Activated CD4-positive, alpha-beta T cell treated with anti-CD3 and anti-CD28 coated beads for 36 hours (primary cell): ENCODE measurements around the gene IVD. TPM values are rescaled to one million over a fixed set of nuclear protein-coding genes. Genes with fewer than 3 reads are reported as not detected.

Experiments used
- ATAC-seq: fragments of 200-7000 bp; cut with Tn5 transposase; one replicate; pipeline ENCODE4 v1.10.0; 2021; ENCODE audit warnings: mild to moderate bottlenecking, moderate library complexity
- CTCF ChIA-PET: fragments of 350-600 bp; sonication (Branson Sonifier 250); formaldehyde crosslinking; loops from one replicate; lab custom pipeline; 2021; ENCODE audit warnings: antibody characterized with exemption; lab: Charles Lee
- POLR2A ChIA-PET: fragments of 350-600 bp; sonication (Branson Sonifier 250); formaldehyde crosslinking; loops from one replicate; lab custom pipeline; 2021; ENCODE audit warnings: antibody characterized with exemption, inconsistent platforms; lab: Charles Lee
- DNase-seq: peaks from one replicate; pipeline ENCODE4 v3.0.0-alpha.2; 2020
- H3K27ac Mint-ChIP-seq: one replicate; pipeline ENCODE4 v1.8.0; 2021; ENCODE audit warnings: mixed read lengths
- H3K27me3 Mint-ChIP-seq: one replicate; pipeline ENCODE4 v1.8.0; 2021; ENCODE audit warnings: mixed read lengths
- H3K36me3 Mint-ChIP-seq: one replicate; pipeline ENCODE4 v1.8.0; 2021; ENCODE audit warnings: low read depth, mixed read lengths
- H3K4me1 Mint-ChIP-seq: one replicate; pipeline ENCODE4 v1.8.0; 2021; ENCODE audit warnings: mixed read lengths
- H3K4me3 Mint-ChIP-seq: one replicate; pipeline ENCODE4 v1.8.0; 2021; ENCODE audit warnings: mild to moderate bottlenecking, moderate library complexity, mixed read lengths
- H3K9me3 Mint-ChIP-seq: one replicate; pipeline ENCODE4 v1.8.0; 2021; ENCODE audit warnings: low read depth, mixed read lengths
- intact Hi-C, 2 experiments: fragments of 100-400 bp; cut with DNase I in 1 of 2; cut with micrococcal nuclease in 1 of 2; formaldehyde crosslinking; loops; one replicate each; pipeline versions ENCODE4 v1.14.2 to v1.15.1; 2022 to 2024; cut with DNase I, micrococcal nuclease
- total RNA-seq, 2 experiments: library from RNA; stranded (reverse); gene quantifications; one replicate each; pipeline ENCODE4 v1.2.3, GENCODE V29; 2021

Gene IVD
- total RNA-seq, 2 experiments from 2014 or later, result 30.8 to 46.2 TPM

DNA sequence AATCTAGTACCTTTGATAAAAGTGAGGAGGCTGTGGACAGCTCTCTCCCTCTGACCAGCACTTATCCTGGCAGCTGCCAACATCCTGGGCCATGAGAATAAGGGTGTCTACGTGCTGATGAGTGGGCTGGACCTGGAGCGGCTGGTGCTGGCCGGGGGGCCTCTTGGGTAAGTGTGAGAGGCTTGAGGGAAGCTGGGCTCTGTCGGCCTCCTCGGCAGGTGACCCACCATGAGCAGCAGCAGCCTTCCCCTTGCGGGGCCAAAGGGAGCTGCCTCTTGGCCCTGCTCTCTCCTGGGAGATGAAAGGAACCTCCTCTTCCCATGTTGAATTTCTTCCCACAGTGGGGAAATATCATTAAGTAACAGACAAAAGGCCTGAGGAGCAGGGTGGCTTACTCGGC is 9.2 kb downstream of the IVD start:
- Mint-ChIP-seq H3K4me1 (peaks cover 4% of the 10 kb centered on the region), H3K27ac (no peak overlapping the region), H3K27me3 (no peaks in the 10 kb centered on the region), H3K36me3 (peaks cover 46% of the 10 kb centered on the region), H3K9me3 (no peaks in the 10 kb centered on the region), H3K4me3 (no peak overlapping the region)
- ATAC-seq (no peak), DNase-seq (no peak)
- POLR2A ChIA-PET, result no interaction called here
- intact Hi-C loops, result no loop called here
- CTCF ChIA-PET, result interaction anchor here (0.8 to 2.0 kb wide), 7 partner anchors 9 to 92 kb away, joined by 3 to 4 read pairs (median 4); partner anchors contain the start of genes INAFM2 and IVD

DNA sequence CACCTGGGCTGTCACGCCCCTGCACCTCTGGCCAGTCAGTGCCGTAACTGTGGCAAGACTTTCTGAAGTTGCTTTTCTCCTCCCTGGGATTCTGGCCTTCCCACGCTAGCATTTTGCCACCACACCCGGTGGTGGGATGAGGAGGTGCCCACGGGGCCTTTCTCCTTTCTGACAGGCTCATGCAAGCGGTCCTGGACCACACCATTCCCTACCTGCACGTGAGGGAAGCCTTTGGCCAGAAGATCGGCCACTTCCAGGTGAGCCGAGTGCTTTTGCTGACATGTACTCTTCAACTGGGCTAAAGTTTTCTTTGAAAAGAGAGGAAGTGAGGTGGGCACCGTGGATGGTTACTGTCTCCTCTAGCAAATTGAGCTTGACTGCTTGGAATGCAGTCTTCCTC is 9.6 kb downstream of the IVD start:
- ATAC-seq (no peak), DNase-seq (no peak)
- H3K27me3 Mint-ChIP-seq, result no peaks in the 10 kb centered on the region
- peaks cover 1% of the 10 kb centered on the region for H3K4me1 Mint-ChIP-seq
- H3K4me3 Mint-ChIP-seq, result no peak overlapping the region
- no peaks in the 10 kb centered on the region for H3K9me3 Mint-ChIP-seq
- peaks cover 42% of the 10 kb centered on the region for H3K36me3 Mint-ChIP-seq
- no peak overlapping the region for H3K27ac Mint-ChIP-seq
- intact Hi-C loops, result no loop called here
- ChIA-PET POLR2A (no interaction called here), CTCF (interaction anchor here (0.8 to 2.0 kb wide), 5 partner anchors 10 to 102 kb away, joined by 3 to 4 read pairs (median 3); partner anchors contain the start of genes INAFM2 and IVD)

DNA sequence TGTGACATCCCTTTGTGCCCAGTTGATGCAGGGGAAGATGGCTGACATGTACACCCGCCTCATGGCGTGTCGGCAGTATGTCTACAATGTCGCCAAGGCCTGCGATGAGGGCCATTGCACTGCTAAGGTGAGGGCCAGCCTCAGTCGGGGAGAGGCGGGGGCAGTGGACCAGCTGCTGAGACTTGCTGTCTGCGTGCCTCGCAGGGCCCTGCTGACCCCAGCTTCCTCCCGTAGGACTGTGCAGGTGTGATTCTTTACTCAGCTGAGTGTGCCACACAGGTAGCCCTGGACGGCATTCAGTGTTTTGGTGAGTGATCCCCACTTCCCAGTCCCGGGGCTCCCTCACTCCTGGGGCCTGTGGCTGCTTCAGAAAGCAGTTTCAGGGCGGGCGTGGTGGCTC is 10.5 kb downstream of the IVD start:
- ChIA-PET CTCF (interaction anchor here (0.8 to 1.0 kb wide), 2 partner anchors 10 to 103 kb away, joined by 3 to 4 read pairs; partner anchors contain the start of gene IVD), POLR2A (no interaction called here)
- peaks cover under 1% of the 10 kb centered on the region for H3K4me1 Mint-ChIP-seq
- no peaks in the 10 kb centered on the region for H3K9me3 Mint-ChIP-seq
- H3K4me3 Mint-ChIP-seq, result no peak overlapping the region
- H3K27me3 Mint-ChIP-seq, result no peaks in the 10 kb centered on the region
- H3K27ac Mint-ChIP-seq, result no peak overlapping the region
- intact Hi-C loops, result no loop called here
- ATAC-seq, result no peak
- peaks cover 34% of the 10 kb centered on the region for H3K36me3 Mint-ChIP-seq
- no peak for DNase-seq

DNA sequence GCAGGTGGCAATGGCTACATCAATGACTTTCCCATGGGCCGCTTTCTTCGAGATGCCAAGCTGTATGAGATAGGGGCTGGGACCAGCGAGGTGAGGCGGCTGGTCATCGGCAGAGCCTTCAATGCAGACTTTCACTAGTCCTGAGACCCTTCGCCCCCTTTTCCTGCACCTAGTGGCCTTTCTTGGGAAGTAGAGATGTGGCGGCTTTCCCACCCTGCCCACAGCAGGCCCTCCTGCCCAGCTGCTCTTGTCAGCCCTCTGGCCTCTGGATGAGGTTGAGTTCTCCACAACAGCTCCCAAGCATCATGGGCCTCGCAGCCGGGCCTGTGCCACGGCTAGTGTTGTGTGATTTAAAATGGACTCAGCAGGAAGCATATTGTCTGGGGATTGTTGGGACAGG is 12.5 kb downstream of the IVD start:
- no peak overlapping the region for H3K27ac Mint-ChIP-seq
- H3K9me3 Mint-ChIP-seq, result no peaks in the 10 kb centered on the region
- H3K27me3 Mint-ChIP-seq, result no peaks in the 10 kb centered on the region
- H3K4me3 Mint-ChIP-seq, result no peak overlapping the region
- no peak for DNase-seq
- H3K4me1 Mint-ChIP-seq, result no peaks in the 10 kb centered on the region
- intact Hi-C loops, result no loop called here
- peaks cover 18% of the 10 kb centered on the region for H3K36me3 Mint-ChIP-seq
- CTCF ChIA-PET, result interaction anchor here (1.0 to 9.1 kb wide), 2 partner anchors 34 to 76 kb away, joined by 3 to 151 read pairs; partner anchors contain the start of gene CCDC9B
- ATAC-seq, result no peak
- POLR2A ChIA-PET, result no interaction called here

DNA sequence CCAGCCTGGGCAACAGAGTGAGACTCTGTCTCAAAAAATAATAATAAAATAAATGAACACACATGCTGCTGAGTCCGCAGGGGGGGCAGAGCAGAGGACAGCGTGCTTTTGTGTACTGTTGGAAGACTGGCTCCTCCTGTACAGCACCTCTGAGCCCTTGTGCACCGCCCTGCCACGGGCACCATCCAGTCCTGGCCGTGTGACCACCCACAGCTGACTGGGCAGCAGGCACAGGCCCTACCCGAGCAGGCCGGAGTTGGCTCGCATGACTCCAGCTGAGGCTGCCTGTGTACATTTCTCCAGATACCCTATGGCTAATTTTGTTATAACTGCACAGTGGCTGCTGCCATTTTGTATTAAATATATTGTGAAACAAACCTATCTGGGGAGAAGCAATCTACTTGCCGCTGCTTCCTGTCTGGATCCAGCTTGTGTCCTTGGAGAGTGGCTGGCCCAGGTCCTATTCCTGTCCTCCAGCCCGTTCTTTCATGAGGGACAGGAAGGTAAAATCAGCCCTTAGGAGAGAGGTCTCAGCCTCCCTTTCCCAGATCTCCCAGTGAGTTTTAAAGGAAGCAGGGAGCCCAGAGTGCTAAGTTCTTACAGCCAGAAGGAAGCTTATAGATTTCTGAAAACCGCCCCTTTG is 14.6 kb downstream of the IVD start:
- CTCF ChIA-PET, result interaction anchor here (0.7 to 9.1 kb wide), 6 partner anchors 15 to 374 kb away, joined by 3 to 151 read pairs (median 3); partner anchors contain the start of genes CCDC9B and IVD

DNA sequence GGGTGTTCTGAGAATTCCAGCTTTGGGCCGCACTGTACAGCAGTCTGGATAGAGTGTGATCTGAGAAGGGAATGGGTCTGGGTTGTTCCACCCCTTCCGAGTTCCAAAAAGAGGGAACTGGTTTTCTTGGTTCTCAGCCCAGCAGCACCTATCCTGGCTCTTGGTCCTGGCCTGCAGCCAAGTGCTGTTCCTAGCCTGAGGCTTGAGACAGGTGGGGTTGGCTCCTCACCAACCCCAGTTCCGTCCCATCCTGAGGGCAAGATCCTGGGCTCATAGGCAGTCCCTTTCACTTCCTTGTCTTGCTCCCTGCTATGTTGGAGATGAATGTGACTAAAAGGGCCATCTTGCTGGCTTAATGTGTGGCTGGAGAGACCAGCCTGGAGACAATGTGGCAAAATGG is 15.2 kb downstream of the IVD start:
- H3K4me3 Mint-ChIP-seq, result no peak overlapping the region
- ATAC-seq (no peak), DNase-seq (no peak)
- H3K36me3 Mint-ChIP-seq, result peaks cover 2% of the 10 kb centered on the region
- no peak overlapping the region for H3K27ac Mint-ChIP-seq
- intact Hi-C loops, result no loop called here
- H3K4me1 Mint-ChIP-seq, result no peaks in the 10 kb centered on the region
- H3K9me3 Mint-ChIP-seq, result no peaks in the 10 kb centered on the region
- CTCF ChIA-PET, result interaction anchor here (0.7 to 9.1 kb wide), 8 partner anchors 10 to 375 kb away, joined by 3 to 151 read pairs (median 6); partner anchors contain the start of genes CCDC9B, IVD and PLCB2
- no peaks in the 10 kb centered on the region for H3K27me3 Mint-ChIP-seq
- POLR2A ChIA-PET, result no interaction called here

More for the DNA sequence above, 14.6 kb downstream of the IVD start:
- no peaks in the 10 kb centered on the region for H3K9me3 Mint-ChIP-seq
- ATAC-seq (no peak), DNase-seq (no peak)
- POLR2A ChIA-PET, result no interaction called here
- H3K4me1 Mint-ChIP-seq, result no peaks in the 10 kb centered on the region
- no peaks in the 10 kb centered on the region for H3K27me3 Mint-ChIP-seq
- H3K27ac Mint-ChIP-seq, result no peak overlapping the region
- H3K36me3 Mint-ChIP-seq, result peaks cover 4% of the 10 kb centered on the region
- H3K4me3 Mint-ChIP-seq, result no peak overlapping the region
- intact Hi-C loops, result no loop called here

DNA sequence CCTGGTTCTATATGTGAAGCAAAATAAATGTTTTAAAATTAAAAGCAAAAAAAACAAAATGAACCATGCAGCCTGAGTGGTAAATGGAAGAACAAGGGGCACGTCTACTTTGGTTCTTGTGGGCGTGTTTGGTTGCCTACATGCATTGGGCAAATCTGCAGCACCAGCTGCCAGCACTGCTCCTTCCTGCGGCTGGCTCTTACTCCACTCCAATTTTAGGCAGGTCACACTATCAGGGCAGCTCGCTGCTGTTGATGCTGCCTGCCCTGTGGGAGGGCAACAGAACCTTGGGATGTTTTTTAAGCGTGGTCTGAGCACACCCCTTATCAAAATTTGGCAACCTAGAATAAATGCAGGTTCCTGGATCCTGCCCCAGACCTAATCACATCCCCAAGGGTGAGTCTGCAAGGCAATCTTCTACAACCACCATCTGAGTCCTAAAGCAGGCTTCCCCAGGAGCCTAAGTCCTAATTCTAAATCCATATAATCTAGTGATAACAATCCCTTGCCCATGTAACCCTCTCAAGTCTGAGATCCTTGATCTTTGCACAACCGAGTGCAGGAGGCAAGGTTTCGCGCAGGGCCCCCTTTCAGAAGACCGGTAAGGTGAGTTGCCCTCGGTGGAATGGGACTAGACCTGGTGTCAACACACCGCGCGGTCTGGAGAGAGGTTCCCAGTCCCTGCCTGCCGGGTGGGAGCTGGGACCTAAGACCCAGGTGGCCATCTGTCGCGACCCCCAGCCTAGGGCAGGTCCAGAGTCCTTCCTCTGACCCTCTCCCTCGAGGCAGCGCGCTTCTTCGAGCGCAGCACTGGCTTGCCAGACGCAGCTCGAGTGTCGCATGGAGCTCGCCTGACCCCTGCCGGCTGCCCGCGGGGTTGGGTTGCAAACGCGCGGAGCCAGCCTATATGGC is 15.9 kb downstream of the IVD start:
- Mint-ChIP-seq H3K36me3 (peaks cover 2% of the 10 kb centered on the region), H3K27me3 (no peaks in the 10 kb centered on the region), H3K9me3 (no peaks in the 10 kb centered on the region), H3K4me1 (no peaks in the 10 kb centered on the region), H3K4me3 (no peak overlapping the region), H3K27ac (no peak overlapping the region)
- DNase-seq (peak; percentile 91), ATAC-seq (peak; percentile 98)
- ChIA-PET CTCF (interaction anchor here (0.7 to 9.1 kb wide), 22 partner anchors 9 to 204 kb away, joined by 3 to 151 read pairs (median 5); partner anchors contain the start of genes BAHD1, CCDC9B, INAFM2 and PLCB2), POLR2A (no interaction called here)
- intact Hi-C loops, result loop anchor here (1.0 kb wide), 4 partner anchors 53 to 142 kb away; no protein-coding TSS in a partner anchor

DNA sequence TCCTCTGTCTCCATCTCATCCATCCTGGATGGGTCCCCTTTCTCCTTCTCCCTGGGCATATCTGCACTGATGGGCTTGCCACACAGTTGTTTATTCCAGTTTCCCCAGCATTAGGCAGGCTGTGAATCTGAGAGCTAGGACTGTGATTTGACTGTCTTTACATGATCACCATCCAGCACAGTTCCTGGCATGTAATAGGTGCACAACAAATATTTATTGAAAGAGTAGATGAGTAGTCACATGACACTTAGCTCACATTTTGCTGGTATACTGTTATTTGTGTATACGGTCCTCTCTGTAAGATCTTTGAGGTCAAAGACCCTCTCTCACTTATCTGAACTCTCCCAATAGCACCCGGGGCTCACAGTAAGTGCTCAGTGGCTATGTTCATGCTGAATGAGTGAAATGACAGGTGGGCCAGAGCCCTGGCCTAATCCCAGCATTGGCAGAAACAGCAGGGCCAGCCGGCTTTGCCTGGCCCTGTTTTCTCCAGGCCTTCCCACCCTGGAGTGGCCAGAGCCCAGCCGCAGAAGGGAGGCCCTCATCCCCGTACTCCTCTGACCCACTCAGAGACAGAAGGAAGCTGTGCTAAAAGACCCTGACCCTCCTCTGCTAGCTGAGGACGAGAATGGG is 19.0 kb downstream of the IVD start:
- H3K36me3 Mint-ChIP-seq, result no peaks in the 10 kb centered on the region
- no peak for ATAC-seq
- H3K27me3 Mint-ChIP-seq, result no peaks in the 10 kb centered on the region
- DNase-seq, result no peak
- H3K4me3 Mint-ChIP-seq, result no peak overlapping the region
- CTCF ChIA-PET, result interaction anchor here (0.9 to 9.1 kb wide), 5 partner anchors 10 to 145 kb away, joined by 3 to 151 read pairs (median 4); partner anchors contain the start of gene CCDC9B
- H3K27ac Mint-ChIP-seq, result no peak overlapping the region
- intact Hi-C loops, result no loop called here
- POLR2A ChIA-PET, result no interaction called here
- no peaks in the 10 kb centered on the region for H3K4me1 Mint-ChIP-seq
- no peaks in the 10 kb centered on the region for H3K9me3 Mint-ChIP-seq

DNA sequence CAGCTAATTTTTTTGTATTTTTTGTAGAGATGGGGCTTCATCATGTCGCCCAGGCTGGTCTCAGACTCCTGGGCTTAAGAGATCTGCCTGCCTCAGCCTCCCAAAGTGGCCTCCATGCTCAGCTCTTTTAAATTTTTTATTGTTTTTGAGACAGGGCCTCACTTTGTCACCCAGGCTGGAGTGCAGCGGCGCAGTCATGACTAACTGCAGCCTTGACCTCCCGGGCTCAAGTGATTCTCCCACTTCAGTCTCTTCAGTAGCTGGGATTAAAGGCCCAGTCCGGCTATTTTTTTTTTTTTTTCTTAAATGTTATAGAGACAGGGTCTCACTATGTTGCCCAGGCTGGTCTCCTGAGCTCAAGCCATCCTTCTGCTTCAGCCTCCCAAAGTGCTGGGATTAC is 20.1 kb downstream of the IVD start:
- intact Hi-C loops, result no loop called here
- ChIA-PET CTCF (interaction anchor here (0.8 to 9.1 kb wide), 5 partner anchors 11 to 84 kb away, joined by 3 to 151 read pairs (median 3); partner anchors contain the start of gene CCDC9B), POLR2A (interaction anchor here (0.7 kb wide), 1 partner anchor 13 kb away, joined by 3 read pairs; no protein-coding TSS in a partner anchor)
- Mint-ChIP-seq H3K9me3 (no peaks in the 10 kb centered on the region), H3K4me1 (no peaks in the 10 kb centered on the region), H3K36me3 (no peaks in the 10 kb centered on the region), H3K4me3 (no peak overlapping the region), H3K27ac (no peak overlapping the region), H3K27me3 (no peaks in the 10 kb centered on the region)
- no peak for DNase-seq
- no peak for ATAC-seq

DNA sequence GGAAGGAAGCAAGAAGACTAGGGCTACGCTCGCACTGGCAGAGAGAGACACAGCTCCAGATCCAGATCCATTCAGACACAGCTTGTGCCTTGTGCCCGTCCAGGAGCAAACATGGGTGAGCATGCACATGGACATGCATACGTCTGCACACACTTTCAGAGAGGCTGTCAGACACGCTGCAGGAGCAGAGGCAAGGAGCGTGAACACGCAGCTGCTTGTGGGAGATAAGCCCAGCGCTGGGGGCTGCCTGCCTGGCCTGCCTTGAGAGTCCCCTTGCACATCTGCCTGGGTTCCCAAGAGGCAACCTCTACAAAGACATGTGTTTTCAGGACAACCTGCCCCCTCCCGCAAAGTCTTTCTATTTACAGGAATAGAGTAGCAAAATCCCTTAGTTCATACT is 21.6 kb downstream of the IVD start:
- CTCF ChIA-PET, result interaction anchor here (0.7 to 1.0 kb wide), 2 partner anchors 59 to 148 kb away, joined by 3 to 4 read pairs; no protein-coding TSS in a partner anchor
- POLR2A ChIA-PET, result no interaction called here
- intact Hi-C loops, result no loop called here
- Mint-ChIP-seq H3K4me1 (no peaks in the 10 kb centered on the region), H3K4me3 (no peak overlapping the region), H3K27me3 (no peaks in the 10 kb centered on the region), H3K27ac (no peak overlapping the region), H3K9me3 (no peaks in the 10 kb centered on the region), H3K36me3 (no peaks in the 10 kb centered on the region)
- ATAC-seq, result no peak
- no peak for DNase-seq

DNA sequence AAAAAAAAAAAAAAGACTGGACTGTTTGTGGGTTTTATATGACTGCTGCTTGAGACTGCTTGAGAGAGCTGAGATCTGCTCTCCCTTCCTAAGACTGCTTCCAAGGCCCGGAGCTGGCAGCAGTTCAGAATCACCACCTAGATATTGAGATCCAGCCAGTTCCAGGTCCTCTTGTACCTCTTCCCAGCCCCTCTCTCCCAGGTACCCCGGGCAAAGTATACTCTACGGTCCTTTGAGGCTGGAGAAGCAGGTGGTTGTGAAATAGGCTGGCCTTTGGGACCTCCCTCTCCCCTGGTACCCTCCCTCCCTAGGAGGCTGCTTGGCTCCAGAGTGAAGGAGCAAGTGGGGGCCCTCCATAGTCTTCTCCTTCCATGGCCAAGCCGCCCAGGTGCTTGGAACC is 22.6 kb downstream of the IVD start:
- H3K27me3 Mint-ChIP-seq, result no peaks in the 10 kb centered on the region
- POLR2A ChIA-PET, result no interaction called here
- CTCF ChIA-PET, result interaction anchor here (0.9 kb wide), 1 partner anchor 90 kb away, joined by 3 read pairs; no protein-coding TSS in a partner anchor
- ATAC-seq (no peak), DNase-seq (no peak)
- intact Hi-C loops, result no loop called here
- H3K36me3 Mint-ChIP-seq, result no peaks in the 10 kb centered on the region
- H3K9me3 Mint-ChIP-seq, result no peaks in the 10 kb centered on the region
- H3K4me3 Mint-ChIP-seq, result no peak overlapping the region
- H3K27ac Mint-ChIP-seq, result no peak overlapping the region
- H3K4me1 Mint-ChIP-seq, result no peaks in the 10 kb centered on the region
